Right lobe of liver (tissue), 6 donors: ENCODE data around the gene NCBP1. TPM values are rescaled to one million over a fixed set of nuclear protein-coding genes. Genes with fewer than 3 reads are reported as not detected.

Experiments
- ATAC-seq, 4 donors: fragments of 200-7000 bp; cut with Tn5 transposase; one replicate each; pipeline ENCODE4 v1.9.1; 2020; ENCODE audit warnings: mild to moderate bottlenecking in 4 of 4, moderate library complexity in 4 of 4
- DNase-seq, 3 donors: peaks; one replicate each; pipeline ENCODE4 v3.0.0-alpha.2; 2020
- H3K27ac ChIP-seq, 3 donors: fragments of 200-600 bp; one replicate each; pipeline ENCODE4 v1.8.0; 2022
- H3K27me3 ChIP-seq, 2 donors: fragments of 200-600 bp; one replicate each; pipeline ENCODE4 v1.8.0; 2022
- H3K36me3 ChIP-seq, 4 donors: fragments of 200-600 bp; sonication (generic) in 1 of 4; one replicate each; pipeline versions ENCODE4 v1.5.1 to v1.8.0; 2017 to 2022; ENCODE audit warnings: control low read depth in 1 of 4
- H3K4me1 ChIP-seq, 4 donors: fragments of 200-600 bp; sonication (generic) in 1 of 4; one replicate each; pipeline versions ENCODE4 v1.5.1 to v1.8.0; 2017 to 2022; ENCODE audit warnings: control low read depth in 1 of 4
- H3K4me3 ChIP-seq, 3 donors: fragments of 200-600 bp; one replicate each; pipeline ENCODE4 v1.8.0; 2022
- H3K9me3 ChIP-seq, 4 donors: fragments of 200-600 bp; sonication (generic) in 1 of 4; one replicate each; pipeline versions ENCODE4 v1.5.1 to v1.8.0; 2017 to 2022; ENCODE audit warnings: control low read depth in 1 of 4
- POLR2A ChIP-seq: fragments of 450-650 bp; IDR thresholded peaks from one replicate; pipeline ENCODE4 v1.6.1; 2017; ENCODE audit warnings: antibody characterized with exemption, mild to moderate bottlenecking
- WGBS: methylation state at CpG from one replicate; pipeline ENCODE4 v1.1.6; 2018; ENCODE audit warnings: low coverage, low lambda C conversion rate; ENCODE audit not compliant: insufficient coverage; ENCODE audit errors: missing lambda C conversion rate; 5-methylcytosine and 5-hydroxymethylcytosine counted together
- intact Hi-C, 2 donors: fragments of 100-400 bp; cut with DNase I; formaldehyde crosslinking; loops; one replicate each; pipeline versions ENCODE4 v1.11.2 to v1.14.1; 2022
- total RNA-seq, 6 experiments: library from RNA; depleted of rRNA in 2 of 6; stranded (reverse); fragments of >200 nt in 2 of 6; fragmentation: NEBNext Ultra II Directional in 3 of 6; extraction: Animal tissue kit (Norgen Biotek cat#: 25700) in 3 of 6; gene quantifications; one replicate each; pipeline versions ENCODE4 v1.1.0 to v1.2.4, GENCODE V29; 2016 to 2023
- TF ChIP-seq, protein P1 (sequence below), 4 donors: fragments of 200-600 bp in 3 of 4; fragments of 450-650 bp in 1 of 4; IDR thresholded peaks; one replicate each; pipeline versions ENCODE4 v1.5.1 to v1.8.0; 2016 to 2022; ENCODE audit warnings: antibody characterized with exemption in 4 of 4, mild to moderate bottlenecking in 2 of 4
- donor health status: DM: no; HTN: yes; CAD: no.
- donor health status: DM: no; HTN: no; CAD: no.
- donor health status: DM: no; HTN: no; CAD: no.
- donor health status: DM: no; HTN: yes; CAD: no.
- donor health status: DM: no; HTN: yes; CAD: no.

Gene NCBP1
- total RNA-seq, 6 experiments from 2014 or later: 10.9 to 15.3 (median 12.5) TPM

GRCh38 chr9:97651646-97652045, 18.0 kb downstream of the NCBP1 start:
- WGBS: 75% methylated on average over 3 of the region's 3 CpGs

DNA sequence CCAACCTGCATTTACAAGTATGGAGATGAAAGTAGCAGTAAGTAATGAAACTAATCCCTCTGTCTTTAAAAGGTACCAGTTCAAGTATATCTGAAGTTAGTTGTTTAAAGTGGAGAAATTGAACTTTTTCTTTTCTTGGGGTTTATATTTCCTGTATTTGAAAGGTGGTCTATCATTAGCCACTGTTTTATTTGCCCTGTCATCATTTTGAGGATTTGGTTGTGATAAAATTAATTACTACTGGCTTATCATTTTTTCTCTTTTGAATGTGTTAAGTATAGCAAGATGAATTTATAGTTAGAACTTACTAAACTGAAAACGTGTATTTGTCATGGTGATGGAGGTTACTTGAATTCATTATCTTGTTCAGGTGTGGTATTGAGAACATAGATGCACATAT, 25.1 kb downstream of the NCBP1 start:
- TF ChIP-seq POLR2A: no peak
- TF ChIP-seq, protein P1, sequence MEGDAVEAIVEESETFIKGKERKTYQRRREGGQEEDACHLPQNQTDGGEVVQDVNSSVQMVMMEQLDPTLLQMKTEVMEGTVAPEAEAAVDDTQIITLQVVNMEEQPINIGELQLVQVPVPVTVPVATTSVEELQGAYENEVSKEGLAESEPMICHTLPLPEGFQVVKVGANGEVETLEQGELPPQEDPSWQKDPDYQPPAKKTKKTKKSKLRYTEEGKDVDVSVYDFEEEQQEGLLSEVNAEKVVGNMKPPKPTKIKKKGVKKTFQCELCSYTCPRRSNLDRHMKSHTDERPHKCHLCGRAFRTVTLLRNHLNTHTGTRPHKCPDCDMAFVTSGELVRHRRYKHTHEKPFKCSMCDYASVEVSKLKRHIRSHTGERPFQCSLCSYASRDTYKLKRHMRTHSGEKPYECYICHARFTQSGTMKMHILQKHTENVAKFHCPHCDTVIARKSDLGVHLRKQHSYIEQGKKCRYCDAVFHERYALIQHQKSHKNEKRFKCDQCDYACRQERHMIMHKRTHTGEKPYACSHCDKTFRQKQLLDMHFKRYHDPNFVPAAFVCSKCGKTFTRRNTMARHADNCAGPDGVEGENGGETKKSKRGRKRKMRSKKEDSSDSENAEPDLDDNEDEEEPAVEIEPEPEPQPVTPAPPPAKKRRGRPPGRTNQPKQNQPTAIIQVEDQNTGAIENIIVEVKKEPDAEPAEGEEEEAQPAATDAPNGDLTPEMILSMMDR (IDR thresholded peaks at IDR 0.05): no peak
- intact Hi-C loops: no loop called here
- Histone ChIP-seq H3K4me3 (no peak overlapping the region), H3K36me3 (peaks cover 0 to 90% (median 35%) of the 10 kb centered on the region in 4 donors), H3K9me3 (no peaks in the 10 kb centered on the region), H3K4me1 (no peaks in the 10 kb centered on the region), H3K27me3 (no peaks in the 10 kb centered on the region), H3K27ac (no peak overlapping the region)
- DNase-seq (no peak), ATAC-seq (no peak)
- WGBS: 75% methylated on average over 1 of the region's 1 CpG

More at GRCh38 chr9:97651646-97652045, 18.0 kb downstream of the NCBP1 start:
- ATAC-seq (no peak), DNase-seq (no peak)
- Histone ChIP-seq H3K27me3 (no peaks in the 10 kb centered on the region), H3K4me3 (no peak overlapping the region), H3K9me3 (no peaks in the 10 kb centered on the region), H3K36me3 (peaks cover 0 to 56% (median 8%) of the 10 kb centered on the region in 4 donors), H3K4me1 (peaks cover 0 to 5% (median 2%) of the 10 kb centered on the region in 4 donors), H3K27ac (no peak overlapping the region)
- TF ChIP-seq POLR2A: no peak
- TF ChIP-seq, protein P1 (IDR thresholded peaks at IDR 0.05): no peak
- intact Hi-C loops: no loop called here

GRCh38 chr9:97659771-97660170, 26.1 kb downstream of the NCBP1 start:
- Histone ChIP-seq H3K27me3 (no peaks in the 10 kb centered on the region), H3K4me3 (no peak overlapping the region), H3K9me3 (no peaks in the 10 kb centered on the region), H3K27ac (no peak overlapping the region), H3K36me3 (peaks cover 0 to 91% (median 36%) of the 10 kb centered on the region in 4 donors), H3K4me1 (no peaks in the 10 kb centered on the region)
- no peak for DNase-seq
- peak in 1 of 4 donors; percentile 11 for ATAC-seq
- intact Hi-C loops: no loop called here
- no peak for TF ChIP-seq POLR2A
- TF ChIP-seq, protein P1 (IDR thresholded peaks at IDR 0.05): no peak
- 81% methylated on average over 3 of the region's 3 CpGs for WGBS

DNA sequence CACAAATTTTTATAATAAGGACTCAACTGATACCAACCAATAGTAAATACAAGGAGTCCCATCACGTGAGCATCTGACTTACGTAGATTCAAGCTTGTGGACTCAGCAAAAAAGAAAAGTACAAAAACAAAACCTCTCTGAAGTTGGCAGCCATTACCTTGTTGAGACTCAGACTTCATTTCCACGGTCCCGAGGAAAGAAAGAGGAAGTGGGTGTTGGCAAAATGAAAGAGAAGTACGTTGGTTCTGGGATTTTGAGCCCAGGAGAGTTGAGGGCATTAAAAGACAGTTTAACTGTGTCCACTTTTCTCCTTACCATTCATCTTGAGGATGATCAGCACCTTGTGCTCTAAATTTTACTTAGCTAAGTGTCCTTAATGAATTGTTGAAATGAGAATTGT, 26.7 kb downstream of the NCBP1 start:
- DNase-seq: no peak
- 63% methylated on average over 5 of the region's 5 CpGs for WGBS
- Histone ChIP-seq H3K4me3 (no peak overlapping the region), H3K36me3 (peaks cover 0 to 91% (median 38%) of the 10 kb centered on the region in 4 donors), H3K27me3 (no peaks in the 10 kb centered on the region), H3K9me3 (no peaks in the 10 kb centered on the region), H3K4me1 (no peaks in the 10 kb centered on the region), H3K27ac (no peak overlapping the region)
- intact Hi-C loops: no loop called here
- ATAC-seq: peak in 2 of 4 donors; percentile 23 to 35
- no peak for TF ChIP-seq POLR2A

DNA sequence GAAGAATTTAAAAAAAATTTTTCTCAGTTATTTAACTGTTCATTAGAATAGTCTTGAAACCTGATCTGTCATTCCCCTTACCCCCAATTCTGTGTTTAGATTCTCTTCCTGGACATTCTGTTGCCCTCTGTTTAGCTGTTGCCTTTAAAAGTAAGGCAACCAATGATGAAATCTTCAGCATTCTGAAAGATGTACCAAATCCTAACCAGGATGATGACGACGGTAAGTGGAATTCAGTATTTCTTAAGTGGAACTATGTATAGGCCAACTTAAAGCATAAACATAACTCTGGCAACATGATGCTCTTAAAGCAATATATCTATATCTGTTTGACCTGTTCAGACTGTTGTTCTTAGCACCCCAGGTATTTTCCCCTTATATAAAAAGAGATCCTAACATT, 27.2 kb downstream of the NCBP1 start:
- 95% methylated on average over 2 of the region's 2 CpGs for WGBS
- TF ChIP-seq, protein P1 (IDR thresholded peaks at IDR 0.05): no peak
- no peak for TF ChIP-seq POLR2A
- intact Hi-C loops: no loop called here
- no peak for ATAC-seq
- Histone ChIP-seq H3K27me3 (no peaks in the 10 kb centered on the region), H3K27ac (no peak overlapping the region), H3K36me3 (peaks cover 0 to 91% (median 40%) of the 10 kb centered on the region in 4 donors), H3K4me1 (no peaks in the 10 kb centered on the region), H3K4me3 (no peak overlapping the region), H3K9me3 (no peaks in the 10 kb centered on the region)
- no peak for DNase-seq
